H1 (cell line): ENCODE measurements around the gene VSIG2. TPM values are rescaled to one million over a fixed set of nuclear protein-coding genes. Genes with fewer than 3 reads are reported as not detected.

Source experiments
- CTCF ChIA-PET: fragments of 300-600 bp; sonication (Branson Sonifier 250); formaldehyde crosslinking; loops from one replicate; lab custom pipeline; 2021; ENCODE audit not compliant: partially characterized antibody; lab: Charles Lee
- POLR2A ChIA-PET: fragments of 300-600 bp; sonication (Branson Sonifier 250); formaldehyde crosslinking; loops from one replicate; lab custom pipeline; 2021; ENCODE audit warnings: inconsistent platforms; ENCODE audit not compliant: partially characterized antibody; lab: Charles Lee
- DNase-seq, 2 experiments: peaks; one replicate each; pipeline versions ENCODE4 v3.0.0 to v3.0.0-alpha.2; 2010 to 2022; ENCODE audit warnings: low spot score in 2 of 2, low read depth in 1 of 2, mixed read lengths in 1 of 2
- FAIRE-seq: peaks from 2 replicates; lab custom pipeline; 2011; peaks lifted over from hg19 to GRCh38; lab: Jason Lieb, UNC
- H2AFZ ChIP-seq: 2 replicates; pipeline ENCODE4 v1.8.1; 2012; ENCODE audit warnings: low read length, inconsistent platforms
- H2AK5ac ChIP-seq: 2 replicates; pipeline ENCODE4 v1.6.1; 2013; ENCODE audit warnings: low read depth, low read length
- H2BK120ac ChIP-seq: replicated peaks from 2 replicates; pipeline ENCODE3; 2013; ENCODE audit warnings: low read depth, low read length, inconsistent platforms
- H2BK12ac ChIP-seq: 2 replicates; pipeline ENCODE4 v1.6.1; 2013; ENCODE audit warnings: low read depth, low read length
- H2BK15ac ChIP-seq: 2 replicates; pipeline ENCODE4 v1.6.1; 2013; ENCODE audit warnings: low read length
- H2BK20ac ChIP-seq: 2 replicates; pipeline ENCODE4 v1.6.1; 2013; ENCODE audit warnings: low read length
- H2BK5ac ChIP-seq: 2 replicates; pipeline ENCODE4 v1.6.1; 2013; ENCODE audit warnings: low read depth, low read length
- H3K14ac ChIP-seq: 2 replicates; pipeline ENCODE4 v1.6.1; 2013; ENCODE audit warnings: inconsistent platforms; ENCODE audit not compliant: insufficient read length
- H3K18ac ChIP-seq: 2 replicates; pipeline ENCODE4 v1.6.1; 2013; ENCODE audit warnings: low read length; ENCODE audit errors: extremely low read depth
- H3K23ac ChIP-seq: 2 replicates; pipeline ENCODE4 v1.6.1; 2013; ENCODE audit warnings: inconsistent platforms; ENCODE audit not compliant: insufficient read length
- H3K23me2 ChIP-seq: 2 replicates; pipeline ENCODE4 v1.6.1; 2013; ENCODE audit warnings: low read depth, low read length
- H3K27ac ChIP-seq: 2 replicates; pipeline ENCODE4 v1.6.1; 2011; ENCODE audit warnings: low read depth, low read length, inconsistent platforms
- H3K27me3 ChIP-seq, 4 experiments: replicated peaks in 1 of 4; 1 replicate in 1 of 4; 2 replicates in 3 of 4; pipeline versions ENCODE4 v1.6.1 to v1.8.1; 2011 to 2013; ENCODE audit warnings: low read length in 3 of 4, mild to moderate bottlenecking in 3 of 4, inconsistent platforms in 2 of 4, mixed read lengths in 2 of 4, moderate library complexity in 1 of 4; ENCODE audit not compliant: control insufficient read depth in 3 of 4, insufficient read depth in 3 of 4; ENCODE audit errors: extremely low read depth in 1 of 4
- H3K36me3 ChIP-seq, 4 experiments: 2 replicates each; pipeline versions ENCODE4 v1.6.1 to v1.8.1; 2011 to 2013; ENCODE audit warnings: mild to moderate bottlenecking in 4 of 4, low read length in 3 of 4, moderate library complexity in 2 of 4, control low read depth in 1 of 4, inconsistent platforms in 1 of 4; ENCODE audit not compliant: insufficient read depth in 4 of 4, control insufficient read depth in 2 of 4
- H3K4ac ChIP-seq: replicated peaks from 2 replicates; pipeline ENCODE3; 2013; ENCODE audit warnings: low read length, low read depth, mixed read lengths, inconsistent platforms; ENCODE audit not compliant: insufficient read length
- H3K4me1 ChIP-seq, 4 experiments: replicated peaks in 1 of 4; 1 replicate in 1 of 4; 2 replicates in 3 of 4; pipeline versions ENCODE4 v1.6.1 to v1.8.1; 2011 to 2013; ENCODE audit warnings: low read length in 3 of 4, inconsistent platforms in 2 of 4, mixed read lengths in 1 of 4; ENCODE audit not compliant: insufficient read depth in 4 of 4, control insufficient read depth in 3 of 4
- H3K4me2 ChIP-seq, 2 experiments: 2 replicates each; pipeline versions ENCODE4 v1.6.1 to v1.8.1; 2011 to 2013; ENCODE audit warnings: low read depth in 2 of 2, low read length in 2 of 2, control low read depth in 1 of 2, inconsistent platforms in 1 of 2, mild to moderate bottlenecking in 1 of 2; ENCODE audit not compliant: insufficient read depth in 1 of 2
- H3K4me3 ChIP-seq, 4 experiments: fragments of 200-600, 300-600 bp in 1 of 4; sonication (generic), shearing (Covaris generic), sonication (Bioruptor Twin) in 1 of 4; 2 replicates each; pipeline versions ENCODE4 v1.5.1 to v1.8.1; 2011 to 2016; ENCODE audit warnings: low read length in 4 of 4, low read depth in 3 of 4, control low read depth in 2 of 4, inconsistent platforms in 2 of 4, mild to moderate bottlenecking in 2 of 4, mixed read lengths in 1 of 4, moderate library complexity in 1 of 4; ENCODE audit not compliant: insufficient read depth in 2 of 4; ENCODE audit errors: extremely low read depth in 1 of 4
- H3K56ac ChIP-seq: replicated peaks from 2 replicates; pipeline ENCODE3; 2013; ENCODE audit warnings: low read depth, mild to moderate bottlenecking, mixed read lengths, low read length, inconsistent platforms; ENCODE audit not compliant: insufficient read length
- H3K79me1 ChIP-seq: 2 replicates; pipeline ENCODE4 v1.6.1; 2013; ENCODE audit warnings: low read depth, low read length, control low read depth
- H3K79me2 ChIP-seq, 2 experiments: 2 replicates each; pipeline versions ENCODE4 v1.6.1 to v1.8.1; 2012 to 2013; ENCODE audit warnings: low read length in 2 of 2, mild to moderate bottlenecking in 2 of 2, inconsistent platforms in 1 of 2; ENCODE audit not compliant: insufficient read depth in 2 of 2, control insufficient read depth in 1 of 2
- H3K9ac ChIP-seq, 4 experiments: replicated peaks in 1 of 4; 1 replicate in 1 of 4; 2 replicates in 3 of 4; pipeline versions ENCODE4 v1.6.1 to v1.8.1; 2011 to 2013; ENCODE audit warnings: low read depth in 3 of 4, low read length in 3 of 4, control low read depth in 2 of 4, mild to moderate bottlenecking in 2 of 4, moderate library complexity in 2 of 4, inconsistent platforms in 1 of 4; ENCODE audit errors: extremely low read depth in 1 of 4
- H3K9me3 ChIP-seq, 2 experiments: 2 replicates each; pipeline versions ENCODE4 v1.6.1 to v1.8.1; 2012 to 2013; ENCODE audit warnings: mild to moderate bottlenecking in 2 of 2, moderate library complexity in 2 of 2, control low read depth in 1 of 2, inconsistent platforms in 1 of 2, low read depth in 1 of 2, low read length in 1 of 2, mixed read lengths in 1 of 2; ENCODE audit not compliant: insufficient read depth in 2 of 2
- H4K20me1 ChIP-seq, 2 experiments: replicated peaks in 1 of 2; 2 replicates each; pipeline versions ENCODE3 to v1.8.1; 2011 to 2013; ENCODE audit warnings: inconsistent platforms in 2 of 2, low read length in 2 of 2, mild to moderate bottlenecking in 1 of 2; ENCODE audit not compliant: insufficient read depth in 2 of 2, control insufficient read depth in 1 of 2
- H4K5ac ChIP-seq: 2 replicates; pipeline ENCODE4 v1.6.1; 2013; ENCODE audit warnings: low read length, low read depth, mixed read lengths, inconsistent platforms; ENCODE audit not compliant: insufficient read length
- H4K8ac ChIP-seq: 2 replicates; pipeline ENCODE4 v1.8.0; 2013; ENCODE audit warnings: mild to moderate bottlenecking, moderate library complexity, low read length, inconsistent platforms; ENCODE audit not compliant: insufficient read depth; ENCODE audit errors: extremely low read depth
- H4K91ac ChIP-seq: replicated peaks from 2 replicates; pipeline ENCODE3; 2013; ENCODE audit warnings: low read length, mixed read lengths, inconsistent platforms; ENCODE audit not compliant: insufficient read length
- CBX5 ChIP-seq: fragments of 300-800, 300-1000 bp; sonication (generic); IDR thresholded peaks from 2 replicates; pipeline ENCODE4 v1.7.1; 2016; ENCODE audit warnings: antibody characterized with exemption, low read length, low read depth
- E2F6 ChIP-seq: IDR thresholded peaks from 2 replicates; pipeline ENCODE4 v1.6.1; 2012; ENCODE audit warnings: inconsistent platforms
- EP300 ChIP-seq, 2 experiments: IDR thresholded peaks; 1 replicate in 1 of 2; 2 replicates in 1 of 2; pipeline ENCODE4 v1.6.1; 2011 to 2012; ENCODE audit warnings: low read depth in 2 of 2, low read length in 2 of 2, mild to moderate bottlenecking in 2 of 2, borderline replicate concordance in 1 of 2, inconsistent platforms in 1 of 2, moderate library complexity in 1 of 2
- EZH2 ChIP-seq: fragments of 200-600 bp; sonication (generic); IDR thresholded peaks from 2 replicates; pipeline ENCODE4 v1.7.1; 2012; ENCODE audit warnings: low read depth, mild to moderate bottlenecking, moderate library complexity, low read length, inconsistent platforms; ENCODE audit not compliant: severe bottlenecking
- JUND ChIP-seq: IDR thresholded peaks from 2 replicates; pipeline ENCODE4 v1.6.1; 2011; ENCODE audit warnings: mild to moderate bottlenecking, improper control_type of control experiment, low read length
- KDM1A ChIP-seq: fragments of 200-600, 300-600 bp; sonication (generic); IDR thresholded peaks from 2 replicates; pipeline ENCODE4 v1.7.1; 2016; ENCODE audit warnings: mild to moderate bottlenecking, low read length, borderline replicate concordance
- RAD21 ChIP-seq, 2 experiments: IDR thresholded peaks in 1 of 2; conservative IDR thresholded peaks in 1 of 2; 2 replicates each; pipeline ENCODE4 v1.6.1; 2011; ENCODE audit warnings: low read depth in 2 of 2, low read length in 2 of 2, improper control_type of control experiment in 1 of 2, inconsistent platforms in 1 of 2, mild to moderate bottlenecking in 1 of 2, moderate library complexity in 1 of 2
- RFX5 ChIP-seq: IDR thresholded peaks from 2 replicates; pipeline ENCODE4 v1.6.1; 2011; ENCODE audit warnings: low read depth, low read length, improper control_type of control experiment, borderline replicate concordance
- SIX5 ChIP-seq: IDR thresholded peaks from 2 replicates; pipeline ENCODE4 v1.6.1; 2011; ENCODE audit warnings: mild to moderate bottlenecking, low read depth, low read length
- TAF1 ChIP-seq: IDR thresholded peaks from 2 replicates; pipeline ENCODE4 v1.6.1; 2011; ENCODE audit warnings: mild to moderate bottlenecking, low read depth, low read length
- TBP ChIP-seq: IDR thresholded peaks from 2 replicates; pipeline ENCODE4 v1.6.1; 2011; ENCODE audit warnings: low read depth, low read length, improper control_type of control experiment
- USF2 ChIP-seq: IDR thresholded peaks from 2 replicates; pipeline ENCODE4 v1.6.1; 2011; ENCODE audit warnings: low read length, improper control_type of control experiment
- WGBS, 2 experiments: shearing (Covaris generic) in 1 of 2; methylation state at CpG; one replicate each; pipeline versions ENCODE4 v1.1.6 to v1.1.7; 2013 to 2015; ENCODE audit warnings: low lambda C conversion rate in 2 of 2, mixed read lengths in 2 of 2, inconsistent platforms in 1 of 2, low coverage in 1 of 2, missing lambda C conversion rate in 1 of 2; ENCODE audit not compliant: insufficient replicate concordance in 2 of 2, insufficient coverage in 1 of 2, insufficient read length in 1 of 2; ENCODE audit errors: extremely low coverage in 1 of 2, missing lambda C conversion rate in 1 of 2; 5-methylcytosine and 5-hydroxymethylcytosine counted together
- polyA plus RNA-seq, 7 experiments: library from polyadenylated mRNA; depleted of rRNA in 3 of 7; stranded (reverse) in 5 of 7; unstranded in 2 of 7; fragments of >200 nt in 5 of 7; fragments of 200-250 nt in 2 of 7; gene quantifications; 1 replicate in 5 of 7; 2 replicates in 1 of 7; 4 replicates in 1 of 7; pipeline versions ENCODE4 v1.2.1 to v1.2.3, GENCODE V29; 2011 to 2013; ENCODE audit warnings: missing spikeins in 2 of 7, mixed read lengths in 2 of 7
- total RNA-seq: library from RNA; stranded (reverse); fragmentation: NEBNext Ultra II Directional; extraction: Animal tissue kit (Norgen Biotek cat#: 25700); gene quantifications from 2 replicates; pipeline ENCODE4 v1.2.1, GENCODE V29; 2021

The VSIG2 gene
- total and polyA plus RNA-seq, 2 of the 8 experiments (the other 6 are each of a cell fraction or from before 2014, with no cell fraction given): 0.18 TPM; not detected in 1

- H2BK5ac ChIP-seq: no peak overlapping the region
- H2BK12ac ChIP-seq: no peak overlapping the region
- no peak overlapping the region for H3K56ac ChIP-seq
- peaks cover 8 to 17% (median 15%) of the 10 kb centered on the region in 4 experiments for H3K4me1 ChIP-seq
- no peak overlapping the region for H2AK5ac ChIP-seq
- H4K8ac ChIP-seq: no peak overlapping the region
- H3K79me1 ChIP-seq: no peaks in the 10 kb centered on the region
- H3K23me2 ChIP-seq: peaks cover 8% of the 10 kb centered on the region
- H3K4me2 ChIP-seq: no peak overlapping the region
- H4K5ac ChIP-seq: no peak overlapping the region
- no peak overlapping the region for H3K23ac ChIP-seq
- ChIA-PET POLR2A (no interaction called here), CTCF (interaction anchor here (4.1 kb wide), 1 partner anchor 22 kb away, joined by 20 read pairs; no protein-coding TSS in a partner anchor)
- no peak overlapping the region for H3K14ac ChIP-seq
- no peak overlapping the region for H2BK120ac ChIP-seq
- H3K4ac ChIP-seq: no peak overlapping the region
- no peaks in the 10 kb centered on the region for H3K79me2 ChIP-seq
- no peak overlapping the region for H3K27ac ChIP-seq
- H4K91ac ChIP-seq: no peak overlapping the region
- peaks cover 42 to 75% (median 67%) of the 10 kb centered on the region in 4 experiments for H3K27me3 ChIP-seq
- peaks cover 0 to 2% of the 10 kb centered on the region in 2 experiments for H4K20me1 ChIP-seq
- H3K36me3 ChIP-seq: no peaks in the 10 kb centered on the region
- 86% methylated on average over 6 of the region's 6 CpGs; no CpG with 5 or more reads in 1 of the 2 experiments for WGBS, 2 experiments
- no peak overlapping the region for H2BK15ac ChIP-seq
- no peak overlapping the region for H3K18ac ChIP-seq
- H3K9me3 ChIP-seq: no peaks in the 10 kb centered on the region
- no peak for FAIRE-seq
- no peak overlapping the region for H3K9ac ChIP-seq
- no peak for DNase-seq
- H2BK20ac ChIP-seq: no peak overlapping the region
- H2AFZ ChIP-seq: no peak overlapping the region
- H3K4me3 ChIP-seq: no peak overlapping the region
- TF ChIP-seq TAF1 (no peak), RFX5 (no peak), EZH2 (no peak), USF2 (no peak), EP300 (IDR thresholded peaks at IDR 0.05; ENCODE audit: borderline replicate concordance in 1 of 2, low read depth in 2 of 2, low read length in 2 of 2) (no peak), RAD21 (IDR thresholded peaks at IDR 0.05 in 1 of 2, conservative IDR thresholded peaks at IDR 0.05 in 1 of 2; ENCODE audit: low read depth in 2 of 2, low read length in 2 of 2) (no peak), E2F6 (no peak), CBX5 (no peak), KDM1A (no peak), JUND (no peak), TBP (no peak), SIX5 (no peak)
Observed at GRCh38 chr11:124722176-124722575, 29.9 kb downstream of the VSIG2 start.
